Measurements from ENCODE around the gene MMAB.

Gene MMAB

GRCh38 chr12:109589691-109590245, 16.5 kb upstream of the MMAB start:
- Histone ChIP-seq H3K9ac (ENCODE audit: low read depth, low read length, poor library complexity) (no peak overlapping the region), H3K36me3 (replicated peaks in 1 of 2; ENCODE audit: control insufficient read depth in 2 of 2, insufficient read depth in 2 of 2, low read length in 2 of 2) (peaks cover 45 to 99% of the 10 kb centered on the region in 2 donors), H2BK5ac (ENCODE audit: low read length) (no peak overlapping the region), H3K18ac (ENCODE audit: low read length) (peak overlapping the region; percentile 20), H3K4me2 (ENCODE audit: insufficient read depth, low read length, poor library complexity, severe bottlenecking) (no peak overlapping the region), H2BK15ac (ENCODE audit: low read length) (no peak overlapping the region), H4K91ac (ENCODE audit: low read depth, low read length, poor library complexity) (no peak overlapping the region), H3K4me3 (ENCODE audit: low read length in 2 of 2) (no peak overlapping the region), H2BK12ac (ENCODE audit: low read length) (no peak overlapping the region), H2AFZ (ENCODE audit: low read length) (no peak overlapping the region), H3K23ac (ENCODE audit: low read depth, low read length, poor library complexity) (peak overlapping the region; percentile 47), H3K27me3 (ENCODE audit: control insufficient read depth in 3 of 3, insufficient read depth in 3 of 3, low read depth in 1 of 3, low read length in 3 of 3) (no peaks in the 10 kb centered on the region), H3K4ac (ENCODE audit: low read length) (no peak overlapping the region), H3K9me3 (replicated peaks in 1 of 2; ENCODE audit: control insufficient read depth in 2 of 2, insufficient read depth in 1 of 2, low read depth in 1 of 2, low read length in 2 of 2) (no peaks in the 10 kb centered on the region), H3K14ac (ENCODE audit: low read length) (no peak overlapping the region), H2BK120ac (ENCODE audit: low read depth, low read length) (no peak overlapping the region), H3K4me1 (ENCODE audit: control insufficient read depth in 2 of 2, insufficient read depth in 1 of 2, low read depth in 1 of 2, low read length in 2 of 2) (peaks cover 0 to 24% of the 10 kb centered on the region in 2 donors), H3K79me1 (ENCODE audit: low read depth, low read length) (no peaks in the 10 kb centered on the region), H2AK5ac (ENCODE audit: low read depth, low read length) (peak overlapping the region; percentile 50), H4K8ac (ENCODE audit: low read depth, low read length) (no peak overlapping the region), H3K27ac (replicated peaks; ENCODE audit: low read length) (no peak overlapping the region)
- no CpG with 5 or more reads among the region's 16 CpGs for WGBS, 2 donors (ENCODE audit: extremely low coverage in 2 of 2, insufficient read length in 2 of 2, insufficient replicate concordance in 1 of 2)
- DNase-seq (ENCODE audit: low spot score): no peak

DNA sequence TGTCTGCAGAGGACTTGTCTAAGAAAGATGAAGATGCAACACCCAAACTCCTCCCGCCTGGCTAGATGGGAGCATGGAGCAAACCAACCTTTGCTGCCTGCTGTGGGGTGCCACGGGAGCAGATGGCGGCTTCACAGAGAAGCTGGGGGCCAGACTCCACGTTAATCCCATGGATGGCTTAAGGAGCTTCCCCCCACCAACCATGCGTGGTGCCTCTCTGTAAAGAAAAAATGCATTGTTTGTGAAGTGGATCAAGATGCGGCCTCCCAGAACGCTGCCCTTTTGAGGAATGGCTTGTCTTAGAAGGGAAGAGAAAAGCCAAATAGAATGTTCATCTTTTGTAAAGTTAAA, 15.9 kb upstream of the MMAB start:
- no peak overlapping the region for H3K4me2 ChIP-seq (ENCODE audit: insufficient read depth, low read length, poor library complexity, severe bottlenecking)
- H4K91ac ChIP-seq (ENCODE audit: low read depth, low read length, poor library complexity): no peak overlapping the region
- no peak for DNase-seq (ENCODE audit: low spot score)
- H2BK15ac ChIP-seq (ENCODE audit: low read length): peak overlapping the region; percentile 19
- H2BK12ac ChIP-seq (ENCODE audit: low read length): no peak overlapping the region
- H4K8ac ChIP-seq (ENCODE audit: low read depth, low read length): no peak overlapping the region
- H3K23ac ChIP-seq (ENCODE audit: low read depth, low read length, poor library complexity): no peak overlapping the region
- no peaks in the 10 kb centered on the region for H3K9me3 ChIP-seq (replicated peaks in 1 of 2; ENCODE audit: control insufficient read depth in 2 of 2, insufficient read depth in 1 of 2, low read depth in 1 of 2, low read length in 2 of 2)
- H3K36me3 ChIP-seq (replicated peaks in 1 of 2; ENCODE audit: control insufficient read depth in 2 of 2, insufficient read depth in 2 of 2, low read length in 2 of 2): peaks cover 41 to 98% of the 10 kb centered on the region in 2 donors
- H3K79me1 ChIP-seq (ENCODE audit: low read depth, low read length): no peaks in the 10 kb centered on the region
- H3K4me3 ChIP-seq (ENCODE audit: low read length in 2 of 2): no peak overlapping the region
- no peak overlapping the region for H2AFZ ChIP-seq (ENCODE audit: low read length)
- peak overlapping the region; percentile 21 for H3K27ac ChIP-seq (replicated peaks; ENCODE audit: low read length)
- no peak overlapping the region for H2AK5ac ChIP-seq (ENCODE audit: low read depth, low read length)
- H3K27me3 ChIP-seq (ENCODE audit: control insufficient read depth in 3 of 3, insufficient read depth in 3 of 3, low read depth in 1 of 3, low read length in 3 of 3): no peaks in the 10 kb centered on the region
- H2BK5ac ChIP-seq (ENCODE audit: low read length): peak overlapping the region; percentile 76
- H2BK120ac ChIP-seq (ENCODE audit: low read depth, low read length): no peak overlapping the region
- no peak overlapping the region for H3K9ac ChIP-seq (ENCODE audit: low read depth, low read length, poor library complexity)
- peak overlapping the region; percentile 9 for H3K18ac ChIP-seq (ENCODE audit: low read length)
- no CpG with 5 or more reads among the region's 7 CpGs for WGBS, 2 donors (ENCODE audit: extremely low coverage in 2 of 2, insufficient read length in 2 of 2, insufficient replicate concordance in 1 of 2)
- H3K4ac ChIP-seq (ENCODE audit: low read length): no peak overlapping the region
- no peak overlapping the region for H3K14ac ChIP-seq (ENCODE audit: low read length)
- H3K4me1 ChIP-seq (ENCODE audit: control insufficient read depth in 2 of 2, insufficient read depth in 1 of 2, low read depth in 1 of 2, low read length in 2 of 2): peaks cover 0 to 24% of the 10 kb centered on the region in 2 donors

GRCh38 chr12:109588461-109589239, 15.3 kb upstream of the MMAB start:
- Histone ChIP-seq H3K27ac (replicated peaks; ENCODE audit: low read length) (peak overlapping the region; percentile 21), H3K36me3 (replicated peaks in 1 of 2; ENCODE audit: control insufficient read depth in 2 of 2, insufficient read depth in 2 of 2, low read length in 2 of 2) (peaks cover 45 to 98% of the 10 kb centered on the region in 2 donors), H4K91ac (ENCODE audit: low read depth, low read length, poor library complexity) (no peak overlapping the region), H3K9ac (ENCODE audit: low read depth, low read length, poor library complexity) (no peak overlapping the region), H3K14ac (ENCODE audit: low read length) (peak overlapping the region; percentile 77), H3K27me3 (ENCODE audit: control insufficient read depth in 3 of 3, insufficient read depth in 3 of 3, low read depth in 1 of 3, low read length in 3 of 3) (no peaks in the 10 kb centered on the region), H2BK15ac (ENCODE audit: low read length) (peak overlapping the region; percentile 19), H4K8ac (ENCODE audit: low read depth, low read length) (no peak overlapping the region), H3K4me2 (ENCODE audit: insufficient read depth, low read length, poor library complexity, severe bottlenecking) (no peak overlapping the region), H3K79me1 (ENCODE audit: low read depth, low read length) (no peaks in the 10 kb centered on the region), H2AFZ (ENCODE audit: low read length) (no peak overlapping the region), H3K9me3 (replicated peaks in 1 of 2; ENCODE audit: control insufficient read depth in 2 of 2, insufficient read depth in 1 of 2, low read depth in 1 of 2, low read length in 2 of 2) (no peaks in the 10 kb centered on the region), H2BK120ac (ENCODE audit: low read depth, low read length) (no peak overlapping the region), H3K18ac (ENCODE audit: low read length) (peak overlapping the region; percentile 9), H2BK12ac (ENCODE audit: low read length) (no peak overlapping the region), H3K4me1 (ENCODE audit: control insufficient read depth in 2 of 2, insufficient read depth in 1 of 2, low read depth in 1 of 2, low read length in 2 of 2) (peaks cover 0 to 24% of the 10 kb centered on the region in 2 donors), H3K4ac (ENCODE audit: low read length) (no peak overlapping the region), H3K4me3 (ENCODE audit: low read length in 2 of 2) (no peak overlapping the region), H3K23ac (ENCODE audit: low read depth, low read length, poor library complexity) (no peak overlapping the region), H2BK5ac (ENCODE audit: low read length) (peak overlapping the region; percentile 76), H2AK5ac (ENCODE audit: low read depth, low read length) (peak overlapping the region; percentile 41)
- DNase-seq (ENCODE audit: low spot score): no peak
- WGBS, 2 donors (ENCODE audit: extremely low coverage in 2 of 2, insufficient read length in 2 of 2, insufficient replicate concordance in 1 of 2): no CpG with 5 or more reads among the region's 26 CpGs

DNA sequence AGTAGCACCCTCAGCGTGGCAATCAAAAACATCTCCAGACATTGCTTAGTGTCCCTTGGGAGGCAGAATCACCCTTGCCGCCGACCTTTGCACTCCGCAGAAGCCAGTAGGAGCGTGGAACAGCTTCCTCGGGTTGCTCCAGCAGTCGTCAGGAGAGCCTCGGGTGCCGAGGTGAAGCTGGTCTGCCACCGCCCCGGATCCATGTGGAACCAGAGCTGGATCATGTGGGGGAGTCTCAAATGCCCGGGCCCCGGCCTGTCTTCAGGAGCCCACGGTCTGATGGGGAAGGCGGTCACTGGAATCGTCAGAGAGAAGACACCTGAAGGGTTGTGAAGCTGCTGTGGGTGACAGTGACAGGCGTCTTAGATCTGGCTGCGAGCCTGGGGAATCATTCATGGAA, 14.6 kb upstream of the MMAB start:
- H4K8ac ChIP-seq (ENCODE audit: low read depth, low read length): no peak overlapping the region
- H3K14ac ChIP-seq (ENCODE audit: low read length): no peak overlapping the region
- peak overlapping the region; percentile 18 for H2BK12ac ChIP-seq (ENCODE audit: low read length)
- no peak overlapping the region for H2BK15ac ChIP-seq (ENCODE audit: low read length)
- WGBS, 2 donors (ENCODE audit: extremely low coverage in 2 of 2, insufficient read length in 2 of 2, insufficient replicate concordance in 1 of 2): no CpG with 5 or more reads among the region's 18 CpGs
- no peak overlapping the region for H2AFZ ChIP-seq (ENCODE audit: low read length)
- H3K9ac ChIP-seq (ENCODE audit: low read depth, low read length, poor library complexity): no peak overlapping the region
- peak overlapping the region; percentile 24 for H2AK5ac ChIP-seq (ENCODE audit: low read depth, low read length)
- H3K27ac ChIP-seq (replicated peaks; ENCODE audit: low read length): no peak overlapping the region
- H4K91ac ChIP-seq (ENCODE audit: low read depth, low read length, poor library complexity): no peak overlapping the region
- no peaks in the 10 kb centered on the region for H3K9me3 ChIP-seq (replicated peaks in 1 of 2; ENCODE audit: control insufficient read depth in 2 of 2, insufficient read depth in 1 of 2, low read depth in 1 of 2, low read length in 2 of 2)
- no peak overlapping the region for H3K4me2 ChIP-seq (ENCODE audit: insufficient read depth, low read length, poor library complexity, severe bottlenecking)
- no peak overlapping the region for H3K4ac ChIP-seq (ENCODE audit: low read length)
- H3K23ac ChIP-seq (ENCODE audit: low read depth, low read length, poor library complexity): no peak overlapping the region
- no peaks in the 10 kb centered on the region for H3K79me1 ChIP-seq (ENCODE audit: low read depth, low read length)
- H3K18ac ChIP-seq (ENCODE audit: low read length): no peak overlapping the region
- peaks cover 0 to 24% of the 10 kb centered on the region in 2 donors for H3K4me1 ChIP-seq (ENCODE audit: control insufficient read depth in 2 of 2, insufficient read depth in 1 of 2, low read depth in 1 of 2, low read length in 2 of 2)
- H2BK5ac ChIP-seq (ENCODE audit: low read length): peak overlapping the region; percentile 27
- DNase-seq (ENCODE audit: low spot score): no peak
- peaks cover 39 to 93% of the 10 kb centered on the region in 2 donors for H3K36me3 ChIP-seq (replicated peaks in 1 of 2; ENCODE audit: control insufficient read depth in 2 of 2, insufficient read depth in 2 of 2, low read length in 2 of 2)
- no peak overlapping the region for H2BK120ac ChIP-seq (ENCODE audit: low read depth, low read length)
- no peak overlapping the region for H3K4me3 ChIP-seq (ENCODE audit: low read length in 2 of 2)
- H3K27me3 ChIP-seq (ENCODE audit: control insufficient read depth in 3 of 3, insufficient read depth in 3 of 3, low read depth in 1 of 3, low read length in 3 of 3): no peaks in the 10 kb centered on the region
